GM19043 (cell line): ENCODE measurements around the gene PLRG1.

Experiments used
- ATAC-seq: cut with Tn5 transposase; IDR thresholded peaks from one replicate; pipeline ENCODE4 v1.9.1; 2021; ENCODE audit warnings: low read depth; ENCODE audit not compliant: unreplicated experiment

Gene PLRG1

GRCh38 chr4:154526151-154526550, 24.0 kb downstream of the PLRG1 start:
- no peak for ATAC-seq

GRCh38 chr4:154521607-154522006, 28.6 kb downstream of the PLRG1 start:
- ATAC-seq, result no peak

GRCh38 chr4:154519214-154519613, 31.0 kb downstream of the PLRG1 start:
- no peak for ATAC-seq

GRCh38 chr4:154517591-154517990, 32.6 kb downstream of the PLRG1 start:
- no peak for ATAC-seq

- ATAC-seq, result no peak
Measured at GRCh38 chr4:154516318-154517029, 33.7 kb downstream of the PLRG1 start.

- no peak for ATAC-seq
Measured at GRCh38 chr4:154511981-154512380, 38.2 kb downstream of the PLRG1 start.

- no peak for ATAC-seq
Measured at GRCh38 chr4:154511548-154511947, 38.7 kb downstream of the PLRG1 start.

- no peak for ATAC-seq
Measured at GRCh38 chr4:154507156-154507555, 43.0 kb downstream of the PLRG1 start.

GRCh38 chr4:154506253-154506652, 43.9 kb downstream of the PLRG1 start:
- ATAC-seq, result peak; percentile 48

GRCh38 chr4:154503598-154503997, 46.6 kb downstream of the PLRG1 start:
- ATAC-seq, result no peak

GRCh38 chr4:154502111-154502510, 48.1 kb downstream of the PLRG1 start:
- no peak for ATAC-seq

GRCh38 chr4:154497889-154498288, 52.3 kb downstream of the PLRG1 start:
- no peak for ATAC-seq

GRCh38 chr4:154495867-154496266, 54.3 kb downstream of the PLRG1 start:
- ATAC-seq, result no peak

- no peak for ATAC-seq
Measured at GRCh38 chr4:154492288-154492687, 57.9 kb downstream of the PLRG1 start.

GRCh38 chr4:154491341-154492271, 58.6 kb downstream of the PLRG1 start, which contains the start of gene DCHS2:
Gene DCHS2, minus strand, starts transcription at chr4:154491799. Its CDS starts 444 bp downstream, at chr4:154491355.
- ATAC-seq, result peak; percentile 49

GRCh38 chr4:154490583-154491340, 59.4 kb downstream of the PLRG1 start:
- peak; percentile 53 for ATAC-seq

GRCh38 chr4:154490234-154490582, 60.0 kb downstream of the PLRG1 start:
- no peak for ATAC-seq

- no peak for ATAC-seq
Measured at GRCh38 chr4:154489558-154490233, 60.5 kb downstream of the PLRG1 start.

- no peak for ATAC-seq
Measured at GRCh38 chr4:154487145-154487544, 63.1 kb downstream of the PLRG1 start.

GRCh38 chr4:154485127-154485773, 65.0 kb downstream of the PLRG1 start:
- ATAC-seq, result peak; percentile 99
